ENCODE results near the gene CHID1.

Gene CHID1

GRCh38 chr11:865462-866430, 44.9 kb downstream of the CHID1 start:
- Histone ChIP-seq H3K4me1 (ENCODE audit: control insufficient read depth, insufficient read depth, low read length) (peaks cover 15% of the 10 kb centered on the region), H3K4me3 (ENCODE audit: low read length) (no peak overlapping the region), H3K27me3 (ENCODE audit: control insufficient read depth, insufficient read depth, low read length) (no peaks in the 10 kb centered on the region), H3K27ac (ENCODE audit: low read length) (no peak overlapping the region), H3K9me3 (ENCODE audit: control insufficient read depth, insufficient read depth, low read length) (no peaks in the 10 kb centered on the region), H3K36me3 (ENCODE audit: control insufficient read depth, insufficient read depth, low read length) (peaks cover 11% of the 10 kb centered on the region; the same call in 1 of the 2 replicates)
- no peak for DNase-seq (ENCODE audit: low read depth, low spot score)
- no CpG with 5 or more reads among the region's 41 CpGs for WGBS (ENCODE audit: insufficient coverage, insufficient read length)

GRCh38 chr11:864898-865297, 45.7 kb downstream of the CHID1 start:
- no peak for DNase-seq (ENCODE audit: low read depth, low spot score)
- H3K36me3 ChIP-seq (ENCODE audit: control insufficient read depth, insufficient read depth, low read length) = peaks cover 11% of the 10 kb centered on the region; the same call in 1 of the 2 replicates
- no peak overlapping the region for H3K27ac ChIP-seq (ENCODE audit: low read length)
- no peaks in the 10 kb centered on the region for H3K27me3 ChIP-seq (ENCODE audit: control insufficient read depth, insufficient read depth, low read length)
- no peak overlapping the region for H3K4me3 ChIP-seq (ENCODE audit: low read length)
- H3K9me3 ChIP-seq (ENCODE audit: control insufficient read depth, insufficient read depth, low read length) = no peaks in the 10 kb centered on the region
- WGBS (ENCODE audit: insufficient coverage, insufficient read length) = no CpG with 5 or more reads among the region's 11 CpGs
- H3K4me1 ChIP-seq (ENCODE audit: control insufficient read depth, insufficient read depth, low read length) = peaks cover 13% of the 10 kb centered on the region

GRCh38 chr11:863910-864827, 46.4 kb downstream of the CHID1 start:
- H3K4me1 ChIP-seq (ENCODE audit: control insufficient read depth, insufficient read depth, low read length) = peaks cover 13% of the 10 kb centered on the region
- no peak for DNase-seq (ENCODE audit: low read depth, low spot score)
- no peaks in the 10 kb centered on the region for H3K27me3 ChIP-seq (ENCODE audit: control insufficient read depth, insufficient read depth, low read length)
- no peaks in the 10 kb centered on the region for H3K9me3 ChIP-seq (ENCODE audit: control insufficient read depth, insufficient read depth, low read length)
- H3K36me3 ChIP-seq (ENCODE audit: control insufficient read depth, insufficient read depth, low read length) = peaks cover 10% of the 10 kb centered on the region; the same call in 1 of the 2 replicates
- no peak overlapping the region for H3K27ac ChIP-seq (ENCODE audit: low read length)
- no peak overlapping the region for H3K4me3 ChIP-seq (ENCODE audit: low read length)
- no CpG with 5 or more reads among the region's 31 CpGs for WGBS (ENCODE audit: insufficient coverage, insufficient read length)

GRCh38 chr11:863023-863909, 47.3 kb downstream of the CHID1 start:
- no peak overlapping the region for H3K4me3 ChIP-seq (ENCODE audit: low read length)
- no CpG with 5 or more reads among the region's 24 CpGs for WGBS (ENCODE audit: insufficient coverage, insufficient read length)
- peaks cover 6% of the 10 kb centered on the region; the same call in 1 of the 2 replicates for H3K36me3 ChIP-seq (ENCODE audit: control insufficient read depth, insufficient read depth, low read length)
- H3K9me3 ChIP-seq (ENCODE audit: control insufficient read depth, insufficient read depth, low read length) = no peaks in the 10 kb centered on the region
- H3K27me3 ChIP-seq (ENCODE audit: control insufficient read depth, insufficient read depth, low read length) = no peaks in the 10 kb centered on the region
- no peak for DNase-seq (ENCODE audit: low read depth, low spot score)
- H3K27ac ChIP-seq (ENCODE audit: low read length) = no peak overlapping the region
- peaks cover 13% of the 10 kb centered on the region for H3K4me1 ChIP-seq (ENCODE audit: control insufficient read depth, insufficient read depth, low read length)

GRCh38 chr11:862696-863022, 48.0 kb downstream of the CHID1 start:
- Histone ChIP-seq H3K36me3 (ENCODE audit: control insufficient read depth, insufficient read depth, low read length) (peaks cover 6% of the 10 kb centered on the region; the same call in 1 of the 2 replicates), H3K4me3 (ENCODE audit: low read length) (no peak overlapping the region), H3K4me1 (ENCODE audit: control insufficient read depth, insufficient read depth, low read length) (peaks cover 13% of the 10 kb centered on the region), H3K27ac (ENCODE audit: low read length) (no peak overlapping the region), H3K27me3 (ENCODE audit: control insufficient read depth, insufficient read depth, low read length) (no peaks in the 10 kb centered on the region), H3K9me3 (ENCODE audit: control insufficient read depth, insufficient read depth, low read length) (no peaks in the 10 kb centered on the region)
- WGBS (ENCODE audit: insufficient coverage, insufficient read length) = no CpG with 5 or more reads among the region's 12 CpGs
- no peak for DNase-seq (ENCODE audit: low read depth, low spot score)

GRCh38 chr11:862081-862661, 48.4 kb downstream of the CHID1 start:
- peaks cover 13% of the 10 kb centered on the region for H3K4me1 ChIP-seq (ENCODE audit: control insufficient read depth, insufficient read depth, low read length)
- no CpG with 5 or more reads among the region's 20 CpGs for WGBS (ENCODE audit: insufficient coverage, insufficient read length)
- DNase-seq (ENCODE audit: low read depth, low spot score) = no peak

GRCh38 chr11:861105-861479, 49.5 kb downstream of the CHID1 start:
- no peak overlapping the region for H3K27ac ChIP-seq (ENCODE audit: low read length)
- H3K4me3 ChIP-seq (ENCODE audit: low read length) = no peak overlapping the region
- H3K9me3 ChIP-seq (ENCODE audit: control insufficient read depth, insufficient read depth, low read length) = no peaks in the 10 kb centered on the region
- peaks cover 6% of the 10 kb centered on the region; the same call in 1 of the 2 replicates for H3K36me3 ChIP-seq (ENCODE audit: control insufficient read depth, insufficient read depth, low read length)
- WGBS (ENCODE audit: insufficient coverage, insufficient read length) = no CpG with 5 or more reads among the region's 14 CpGs
- no peaks in the 10 kb centered on the region for H3K27me3 ChIP-seq (ENCODE audit: control insufficient read depth, insufficient read depth, low read length)
- DNase-seq (ENCODE audit: low read depth, low spot score) = no peak
- peaks cover 15% of the 10 kb centered on the region for H3K4me1 ChIP-seq (ENCODE audit: control insufficient read depth, insufficient read depth, low read length)

More at GRCh38 chr11:862081-862661, 48.4 kb downstream of the CHID1 start:
- peaks cover 6% of the 10 kb centered on the region; the same call in 1 of the 2 replicates for H3K36me3 ChIP-seq (ENCODE audit: control insufficient read depth, insufficient read depth, low read length)
- no peaks in the 10 kb centered on the region for H3K27me3 ChIP-seq (ENCODE audit: control insufficient read depth, insufficient read depth, low read length)
- no peaks in the 10 kb centered on the region for H3K9me3 ChIP-seq (ENCODE audit: control insufficient read depth, insufficient read depth, low read length)
- H3K27ac ChIP-seq (ENCODE audit: low read length) = no peak overlapping the region
- no peak overlapping the region for H3K4me3 ChIP-seq (ENCODE audit: low read length)

- DNase-seq (ENCODE audit: low read depth, low spot score) = no peak
- no peaks in the 10 kb centered on the region for H3K9me3 ChIP-seq (ENCODE audit: control insufficient read depth, insufficient read depth, low read length)
- H3K4me3 ChIP-seq (ENCODE audit: low read length) = no peak overlapping the region
- peaks cover 15% of the 10 kb centered on the region for H3K4me1 ChIP-seq (ENCODE audit: control insufficient read depth, insufficient read depth, low read length)
- no peaks in the 10 kb centered on the region for H3K27me3 ChIP-seq (ENCODE audit: control insufficient read depth, insufficient read depth, low read length)
- H3K27ac ChIP-seq (ENCODE audit: low read length) = no peak overlapping the region
- H3K36me3 ChIP-seq (ENCODE audit: control insufficient read depth, insufficient read depth, low read length) = peaks cover 1% of the 10 kb centered on the region; the same call in 1 of the 2 replicates
- WGBS (ENCODE audit: insufficient coverage, insufficient read length) = no CpG with 5 or more reads among the region's 21 CpGs
Measured at GRCh38 chr11:860234-861104, 50.1 kb downstream of the CHID1 start.

Data from iPS DF 6.9 (cell line).